Islet of Langerhans (tissue), 1 donor: ENCODE measurements around the gene RPH3AL.
"Not testable (repeated sequence)": the region's sequence is repeated elsewhere in the genome, so short reads cannot be mapped to it uniquely, and the experiment has no call there.

Experiments
- FAIRE-seq: peaks from one replicate; lab custom pipeline; 2011; peaks lifted over from hg19 to GRCh38; lab: Jason Lieb, UNC

Gene RPH3AL

DNA sequence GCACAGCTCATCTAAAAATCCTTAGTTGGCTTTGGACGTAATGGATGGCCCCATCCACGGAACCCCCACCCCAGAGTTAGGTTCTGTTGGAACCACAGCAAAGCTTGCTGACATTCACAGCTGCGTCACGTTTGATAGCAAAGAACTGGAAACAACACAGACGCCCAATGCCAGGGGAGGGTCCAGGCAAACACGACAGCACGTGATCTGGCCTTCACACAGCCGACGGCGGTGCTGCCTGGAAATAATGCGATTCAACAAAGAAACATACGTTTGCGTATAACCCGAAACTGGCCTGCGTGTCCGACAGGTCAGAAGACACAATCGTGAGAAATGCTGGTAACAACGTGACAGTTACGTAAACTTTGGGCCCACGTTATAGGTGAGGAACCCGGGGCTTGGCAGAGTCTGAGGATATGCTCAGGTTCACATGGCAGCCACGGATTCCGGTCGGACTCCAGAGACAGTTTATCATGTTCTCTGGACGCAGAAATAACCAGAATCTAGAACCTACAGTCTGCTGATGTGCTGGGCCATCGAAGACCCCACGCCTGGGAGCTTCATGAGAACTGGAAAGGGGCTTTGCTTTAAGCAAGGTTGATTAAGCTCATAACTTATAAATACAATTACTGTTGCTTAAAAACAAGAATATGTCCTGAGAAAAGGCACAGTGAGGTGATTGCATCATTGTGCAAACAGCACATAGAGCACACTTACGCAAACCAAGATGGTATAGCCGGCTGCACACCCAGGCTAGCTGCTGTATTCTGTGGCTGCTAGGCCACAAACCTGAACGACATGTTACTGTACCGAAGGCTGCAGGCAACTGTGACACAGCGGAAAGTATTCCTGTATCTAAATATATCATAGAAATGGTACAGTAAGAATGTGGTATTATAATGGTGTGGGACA, 70.4 kb downstream of the RPH3AL start:
- no peak for FAIRE-seq

DNA sequence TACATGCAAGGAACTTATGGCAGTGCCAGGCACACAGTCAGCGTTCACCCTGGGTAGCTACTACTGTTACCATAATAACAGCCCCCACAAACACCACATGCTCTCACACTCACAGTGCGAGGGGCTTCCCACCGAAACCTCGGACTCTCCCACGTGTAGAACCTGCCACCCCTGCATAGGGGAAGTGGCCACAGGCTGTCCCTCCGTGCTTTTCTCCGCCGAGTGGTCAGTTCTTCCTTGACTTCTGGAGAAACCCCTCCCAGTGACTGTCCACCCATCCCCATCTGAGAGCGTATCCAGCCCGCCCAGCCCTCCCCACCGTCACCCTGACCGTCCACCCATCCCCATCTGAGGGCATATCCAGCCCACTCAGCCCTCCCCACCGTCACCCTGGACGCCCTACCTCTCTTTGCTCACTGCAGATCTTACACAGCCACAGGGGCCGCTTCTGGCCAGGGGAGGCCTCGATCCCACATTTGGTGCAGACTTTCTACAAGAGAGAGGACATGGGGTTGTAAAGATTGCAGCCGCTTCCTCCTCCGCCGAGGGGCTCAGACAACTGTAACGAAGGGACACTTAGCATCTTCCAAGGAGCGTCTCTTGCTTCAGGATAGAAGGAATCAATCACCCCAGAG, 71.1 kb downstream of the RPH3AL start:
- FAIRE-seq: no peak

DNA sequence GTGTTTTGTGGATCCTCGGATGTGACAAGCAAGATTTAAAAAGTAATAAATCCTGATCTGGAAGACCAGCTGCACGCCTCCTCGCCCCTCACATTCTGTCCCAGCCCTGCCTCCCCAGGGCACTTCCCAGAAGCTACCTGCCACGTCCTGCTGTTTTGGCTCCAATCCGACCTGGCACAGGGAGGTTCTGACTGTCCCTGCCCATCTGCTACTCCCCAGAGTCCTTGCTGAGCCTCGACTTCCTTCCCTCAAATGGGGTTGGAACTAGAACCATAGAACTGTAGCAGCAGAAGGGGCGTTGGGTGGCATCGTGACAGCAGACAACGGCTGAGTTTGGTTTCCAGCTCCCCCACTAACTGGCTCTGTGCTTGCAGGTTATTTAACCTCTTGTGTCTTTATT, 71.7 kb downstream of the RPH3AL start:
- no peak for FAIRE-seq

DNA sequence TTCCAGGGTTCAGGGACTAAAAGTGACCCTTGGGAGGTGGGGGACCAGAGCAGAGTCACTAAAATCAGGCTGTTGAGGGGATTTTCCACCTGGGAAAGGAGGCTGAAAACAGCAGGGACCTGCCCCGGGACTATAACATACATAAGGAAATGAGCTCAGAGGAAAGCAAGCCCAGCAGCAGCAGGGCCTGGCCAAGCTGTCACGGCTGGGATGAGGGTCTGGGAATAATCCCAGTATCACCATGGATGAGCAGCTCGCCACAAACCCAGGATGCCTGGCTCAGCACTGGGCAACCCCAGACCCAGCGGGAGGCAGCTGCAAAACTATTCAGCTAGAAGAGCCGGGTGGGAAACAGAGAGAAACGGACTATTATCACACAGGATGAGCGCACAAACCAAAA, 72.4 kb downstream of the RPH3AL start:
- no peak for FAIRE-seq

DNA sequence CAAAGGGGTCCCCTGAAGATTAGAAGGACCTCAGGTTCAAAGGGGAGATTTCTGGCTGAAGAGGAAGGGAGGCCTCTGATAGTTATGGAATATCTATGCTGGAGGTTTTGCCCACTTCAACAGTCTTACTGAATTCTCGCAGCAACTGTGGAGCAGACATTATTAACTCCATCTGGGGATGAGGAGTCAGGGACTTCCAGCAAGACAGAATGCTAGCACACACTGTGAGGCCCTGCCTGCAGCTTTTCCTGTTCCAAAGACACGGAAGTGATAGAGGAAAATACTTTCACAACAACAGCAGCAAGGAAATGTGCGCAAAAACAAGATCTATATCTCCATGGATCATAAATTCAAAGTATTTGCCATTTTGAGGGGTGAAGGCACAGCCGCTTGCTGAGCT, 72.8 kb downstream of the RPH3AL start:
- FAIRE-seq: no peak

DNA sequence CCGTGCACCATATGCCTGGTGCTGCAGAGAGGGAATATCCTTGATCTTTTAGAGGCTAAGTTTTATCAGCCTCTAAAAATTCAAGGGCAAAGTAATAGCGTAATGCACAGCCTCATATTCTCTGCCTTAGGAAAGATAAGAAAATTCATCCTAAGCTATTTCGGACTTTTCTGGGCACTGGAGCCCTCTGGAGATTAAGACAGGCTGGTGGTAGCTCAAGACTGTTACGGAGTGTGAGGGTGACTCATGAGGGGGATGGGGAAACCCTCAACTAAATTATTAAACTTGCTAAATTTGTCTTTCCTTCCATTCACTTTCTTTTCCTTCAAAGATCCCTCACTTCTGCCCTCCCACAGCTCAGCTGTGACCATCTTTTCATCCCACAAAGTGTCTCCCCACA, 73.3 kb downstream of the RPH3AL start:
- FAIRE-seq: no peak

DNA sequence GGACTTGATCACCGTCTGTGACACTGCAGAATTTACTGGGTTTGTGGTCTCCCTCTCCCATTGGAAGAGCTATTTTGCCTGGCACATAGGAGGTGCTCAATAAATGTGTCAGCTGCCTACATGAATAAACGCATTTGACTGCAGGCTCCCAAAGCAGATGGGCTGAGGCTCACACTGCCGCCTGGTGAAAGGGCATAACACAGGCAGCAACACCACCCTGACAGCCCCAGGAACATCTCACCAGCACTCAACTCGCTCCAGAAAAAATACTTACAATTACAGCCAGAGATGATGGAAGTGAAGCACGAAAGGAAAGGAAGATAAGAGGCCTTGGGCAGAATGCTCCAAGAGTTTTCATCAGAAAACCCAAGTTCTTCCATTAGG, 73.9 kb downstream of the RPH3AL start:
- no peak for FAIRE-seq

DNA sequence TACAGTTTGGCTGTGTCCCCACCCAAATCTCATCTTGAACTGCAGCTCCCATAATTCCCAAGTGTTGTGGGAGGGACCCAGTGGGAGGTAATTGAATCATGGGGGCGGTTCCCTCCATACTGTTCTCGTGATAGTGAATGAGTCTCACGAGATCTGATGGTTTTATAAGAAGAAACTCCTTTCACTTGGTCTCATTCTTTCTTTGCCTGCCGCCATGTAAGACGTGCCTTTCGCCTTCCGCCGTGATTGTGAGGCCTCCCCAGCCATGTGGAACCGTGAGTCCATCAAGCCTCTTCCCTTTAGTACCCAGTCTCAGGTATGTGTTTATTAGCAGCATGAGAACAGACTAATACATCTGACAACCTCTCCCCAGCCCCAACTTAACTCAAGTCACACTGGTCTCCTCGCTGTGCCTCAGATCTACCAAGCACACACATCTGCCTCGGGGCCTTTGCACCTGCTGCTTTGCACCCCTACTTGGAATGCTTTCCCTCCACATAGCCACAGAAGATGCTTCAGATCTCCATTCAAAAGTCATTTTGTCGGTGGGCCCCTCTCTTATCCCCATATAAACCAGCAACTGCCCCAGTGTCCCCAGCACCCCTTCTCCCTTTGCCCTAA, 74.4 kb downstream of the RPH3AL start:
- FAIRE-seq: no peak

DNA sequence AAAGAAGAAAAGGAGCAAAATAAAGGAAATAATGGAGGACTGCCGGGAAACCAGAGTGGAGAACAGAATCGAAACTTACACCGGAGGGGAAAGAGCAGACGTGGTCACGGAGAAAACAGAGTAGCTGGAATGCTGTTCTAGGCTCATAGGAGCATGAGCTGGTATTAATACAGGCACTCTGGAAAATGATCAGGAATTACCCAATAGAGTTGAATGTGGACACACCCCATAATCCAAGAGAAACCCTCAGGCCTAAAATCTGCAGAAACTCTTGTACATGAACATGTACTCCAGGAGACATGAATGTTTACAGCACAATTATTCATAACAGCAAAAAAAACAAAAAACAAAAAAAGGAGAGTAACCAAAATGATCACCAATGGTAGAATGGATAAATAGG, 77.7 kb downstream of the RPH3AL start:
- no peak for FAIRE-seq

DNA sequence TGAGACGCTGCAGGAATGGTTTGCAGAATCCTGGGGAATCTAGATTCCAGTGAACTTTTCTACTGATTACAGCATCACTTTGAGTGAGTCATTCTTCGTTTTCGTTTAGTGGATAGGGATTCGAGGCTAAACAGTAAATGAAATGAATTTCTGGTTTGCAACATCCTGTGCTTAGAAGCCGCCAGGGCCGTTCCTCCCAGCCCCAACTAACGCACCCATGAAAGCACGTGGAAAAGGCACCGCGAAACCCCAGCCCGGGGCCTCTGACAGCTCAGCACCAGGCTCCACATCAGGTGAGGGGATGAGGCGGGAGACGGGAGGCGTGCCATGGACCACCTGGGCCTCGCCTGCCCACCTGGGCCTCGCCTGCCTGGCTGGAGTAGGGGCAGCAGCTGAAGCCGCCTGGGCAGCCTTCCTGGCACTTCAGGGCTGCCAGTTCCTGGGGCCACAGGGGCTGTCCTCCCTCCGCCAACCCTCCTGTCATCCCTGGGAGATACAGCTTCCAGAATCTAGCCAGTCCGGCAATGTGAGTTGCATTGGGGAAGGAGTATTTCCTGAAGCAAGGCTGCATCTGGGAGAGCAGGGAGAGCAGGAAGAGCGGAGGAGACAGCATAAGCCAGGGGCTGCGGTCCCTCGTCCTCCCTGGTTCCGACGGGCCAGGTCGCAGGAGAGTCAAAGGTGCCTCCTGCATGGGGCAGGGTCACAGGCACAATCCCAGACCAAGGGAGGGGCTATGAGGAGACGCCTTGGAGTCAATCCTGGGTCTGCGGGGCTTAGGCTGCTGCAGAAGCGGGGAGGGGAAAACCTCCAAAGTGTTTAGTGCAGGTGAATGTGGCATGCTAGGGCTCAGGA, 78.4 kb downstream of the RPH3AL start:
- no peak for FAIRE-seq

DNA sequence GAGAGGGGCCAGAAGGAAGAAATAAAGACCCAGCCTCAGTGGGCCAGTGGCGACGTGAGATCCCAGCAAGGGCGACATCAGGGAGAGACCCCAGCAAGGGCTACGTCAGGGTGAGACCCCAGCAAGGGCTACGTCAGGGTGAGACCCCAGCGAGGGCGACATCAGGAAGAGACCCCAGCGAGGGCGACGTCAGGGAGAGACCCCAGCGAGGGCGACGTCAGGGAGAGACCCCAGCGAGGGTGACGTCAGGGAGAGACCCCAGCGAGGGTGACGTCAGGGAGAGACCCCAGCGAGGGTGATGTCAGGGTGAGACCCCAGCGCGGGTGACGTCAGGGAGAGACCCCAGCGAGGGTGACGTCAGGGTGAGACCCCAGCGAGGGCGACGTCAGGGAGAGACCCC, 79.8 kb downstream of the RPH3AL start:
- not testable (repeated sequence) for FAIRE-seq

DNA sequence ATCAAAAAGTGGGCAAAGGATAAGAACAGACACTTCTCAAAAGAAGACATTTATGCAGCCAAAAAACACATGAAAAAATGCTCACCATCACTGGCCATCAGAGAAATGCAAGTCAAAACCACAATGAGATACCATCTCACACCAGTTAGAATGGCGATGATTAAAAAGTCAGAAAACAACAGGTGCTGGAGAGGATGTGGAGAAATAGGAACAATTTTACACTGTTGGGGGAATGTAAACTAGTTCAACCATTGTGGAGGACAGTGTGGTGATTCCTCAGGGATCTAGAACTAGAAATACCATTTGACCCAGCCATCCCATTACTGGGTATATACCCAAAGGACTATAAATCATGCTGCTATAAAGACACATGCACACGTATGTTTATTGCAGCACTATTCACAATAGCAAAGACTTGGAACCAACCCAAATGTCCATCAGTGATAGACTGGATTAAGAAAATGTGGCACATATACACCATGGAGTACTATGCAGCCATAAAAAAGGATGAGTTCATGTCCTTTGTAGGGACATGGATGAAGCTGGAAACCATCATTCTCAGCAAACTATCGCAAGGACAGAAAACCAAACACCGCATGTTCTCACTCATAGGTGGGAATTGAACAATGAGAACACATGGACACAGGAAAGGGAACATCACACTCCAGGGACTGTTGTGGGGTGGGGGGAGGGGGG, 80.5 kb downstream of the RPH3AL start:
- not testable (repeated sequence) for FAIRE-seq

DNA sequence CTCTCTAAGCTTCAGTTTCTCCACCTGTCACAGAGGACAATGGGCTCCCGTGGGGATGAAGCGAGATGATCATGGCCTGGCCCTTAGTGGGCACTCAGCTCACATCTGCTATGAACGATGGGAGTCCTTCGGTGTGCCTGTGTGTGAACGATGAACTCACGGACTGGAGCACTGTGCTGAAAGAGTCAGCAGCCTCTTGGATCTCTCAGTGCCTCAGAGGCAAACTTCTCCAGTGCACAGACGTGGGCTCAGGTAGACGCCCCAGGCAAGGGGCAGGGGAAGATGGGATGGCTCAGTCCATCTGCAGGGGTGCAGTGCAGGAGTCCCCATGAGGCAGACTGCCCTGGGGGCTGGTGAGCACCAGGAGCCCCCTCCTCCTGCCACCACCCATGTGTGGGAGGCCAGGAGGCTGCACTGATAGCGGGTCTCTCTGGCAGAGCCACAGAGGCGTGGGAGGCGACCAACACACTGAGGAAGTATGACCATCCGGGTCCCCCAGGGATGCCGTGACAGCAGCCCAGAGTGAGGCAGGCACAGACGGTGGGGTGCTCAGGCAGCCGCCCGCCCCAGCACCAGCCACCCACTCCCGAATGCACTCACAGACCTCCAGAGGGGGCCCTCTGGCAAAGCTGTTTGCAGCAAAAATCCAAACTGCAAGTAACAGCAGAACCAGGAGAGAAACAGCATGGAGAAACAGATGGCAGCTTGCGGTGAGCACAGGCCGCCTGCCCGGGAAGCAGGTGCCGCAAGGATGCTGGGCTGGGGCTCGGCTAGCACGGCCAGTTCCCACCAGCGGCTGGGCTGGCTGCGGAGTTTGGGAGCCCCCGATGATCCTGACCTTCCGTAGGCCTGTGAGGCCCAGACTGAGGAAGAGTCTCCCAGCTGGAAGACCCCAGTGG, 82.7 kb downstream of the RPH3AL start:
- no peak for FAIRE-seq

DNA sequence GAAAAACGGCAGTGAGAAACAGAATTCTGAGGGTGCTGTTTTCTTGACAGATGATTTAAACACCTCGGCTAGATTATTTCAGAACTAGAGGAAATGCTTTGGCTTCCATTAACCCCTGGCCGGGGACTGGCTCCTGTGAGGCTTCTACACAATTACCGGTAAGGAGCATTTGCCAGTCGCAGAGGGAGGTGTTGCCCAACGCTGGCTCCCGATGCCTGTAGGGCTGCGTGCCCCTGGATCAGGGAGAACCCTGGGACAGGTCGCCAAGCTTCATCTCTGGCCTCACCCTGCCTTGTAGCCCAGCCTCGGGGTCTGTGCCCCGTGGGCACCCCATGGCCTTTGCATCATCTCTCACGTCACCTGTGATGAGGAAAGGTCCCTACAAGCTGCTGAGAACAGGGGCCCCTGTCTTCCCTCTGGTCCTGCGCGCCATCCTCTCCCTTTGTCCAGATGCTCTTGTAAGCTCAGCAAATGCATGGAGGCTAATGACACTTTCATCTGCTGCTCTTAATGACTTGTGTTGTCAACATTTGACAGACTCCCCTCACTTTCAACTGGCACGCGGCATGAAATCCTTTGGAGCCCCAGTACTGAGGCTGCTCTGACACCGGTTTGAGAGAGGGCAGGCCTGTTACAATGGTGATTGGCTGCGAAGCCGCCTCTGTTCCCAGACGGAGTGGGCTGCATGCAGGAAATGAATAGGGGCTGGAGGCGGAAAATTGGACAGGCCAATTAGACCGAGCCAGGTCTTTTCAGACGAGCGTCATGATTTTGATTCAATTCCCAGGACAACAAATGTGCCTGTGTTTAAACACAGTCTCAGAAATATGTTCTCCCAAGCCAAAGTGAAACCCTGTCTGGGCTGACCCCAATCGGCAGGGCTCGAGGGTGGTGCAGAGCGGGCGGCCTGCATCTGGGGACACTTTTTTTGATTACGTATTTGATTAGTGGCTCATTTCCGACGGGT, 85.6 kb downstream of the RPH3AL start:
- no peak for FAIRE-seq

DNA sequence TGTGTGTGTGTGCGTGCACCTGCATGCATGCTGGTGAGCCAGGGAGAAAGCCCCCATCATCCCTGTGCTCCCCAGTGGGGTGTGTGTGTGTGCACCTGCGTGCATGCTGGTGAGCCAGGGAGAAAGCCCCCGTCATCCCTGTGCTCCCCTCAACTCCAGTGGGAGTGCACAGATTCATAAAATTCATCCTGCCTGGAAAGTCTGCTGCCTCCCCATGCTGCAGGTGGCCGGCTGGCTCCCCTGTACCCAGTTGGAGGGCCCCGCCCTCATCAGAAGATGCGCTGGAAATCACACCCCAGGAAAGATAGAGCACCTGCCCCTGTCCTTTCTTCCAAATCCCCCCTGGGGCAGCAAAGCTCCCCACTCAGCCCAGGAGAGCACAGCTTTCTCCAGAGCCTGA, 86.4 kb downstream of the RPH3AL start:
- FAIRE-seq: no peak

DNA sequence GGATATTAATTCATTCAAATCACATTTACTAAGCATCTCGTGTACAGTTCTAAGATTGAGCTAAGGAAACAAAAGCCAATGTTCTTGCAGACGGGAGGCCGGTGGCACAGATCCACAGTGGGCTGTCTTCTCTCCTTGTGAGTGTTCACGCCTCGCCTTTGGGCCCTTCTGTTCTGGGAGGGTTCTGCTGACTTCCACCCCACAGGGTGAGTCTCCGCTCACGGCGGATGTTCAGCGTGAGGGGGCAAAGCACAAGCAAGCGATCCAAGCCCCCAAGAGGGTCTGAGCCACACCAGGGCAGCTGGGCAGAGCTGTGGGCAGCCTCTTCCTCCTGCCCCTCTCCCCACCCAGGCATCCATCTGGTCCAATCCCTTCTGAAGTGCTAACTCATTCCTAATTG, 86.9 kb downstream of the RPH3AL start:
- no peak for FAIRE-seq

DNA sequence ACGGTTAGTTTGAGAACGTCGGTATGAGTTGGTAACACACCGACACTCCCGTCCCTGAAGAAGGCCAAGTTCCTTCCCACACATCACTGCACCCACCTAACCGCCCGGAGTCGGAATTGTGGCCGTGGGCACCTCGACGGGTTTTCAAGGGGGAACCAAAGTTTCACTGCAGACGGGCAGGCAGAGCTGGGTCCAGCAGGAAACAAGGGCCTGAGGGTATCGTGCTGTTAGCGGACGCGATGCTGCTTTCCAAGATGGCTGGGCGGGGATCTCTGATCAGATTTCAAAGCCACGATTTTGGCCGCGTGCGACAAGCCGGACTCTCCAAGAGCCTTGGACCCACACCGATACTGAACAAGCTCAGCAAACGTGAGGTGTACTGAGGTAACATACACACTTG, 88.8 kb downstream of the RPH3AL start:
- FAIRE-seq: no peak

DNA sequence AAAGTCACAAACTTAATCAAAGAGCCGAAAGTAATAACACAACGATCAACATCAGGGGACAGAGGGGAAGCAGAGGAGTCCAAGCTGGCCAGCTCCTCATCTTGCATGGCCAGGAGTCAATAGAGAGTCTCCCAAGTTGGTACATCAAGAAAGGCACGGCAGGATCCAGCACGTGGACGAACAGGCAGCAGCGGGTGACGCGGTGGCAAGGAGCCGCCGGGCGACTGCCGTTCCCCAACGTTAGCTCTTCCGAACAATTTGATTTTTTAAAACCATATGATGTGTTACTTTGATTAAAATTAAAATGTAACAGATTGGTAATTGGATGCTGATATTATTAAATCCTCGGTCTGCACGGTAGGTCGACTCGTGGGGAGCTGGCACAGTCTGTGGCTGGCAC, 89.3 kb downstream of the RPH3AL start:
- FAIRE-seq: no peak

DNA sequence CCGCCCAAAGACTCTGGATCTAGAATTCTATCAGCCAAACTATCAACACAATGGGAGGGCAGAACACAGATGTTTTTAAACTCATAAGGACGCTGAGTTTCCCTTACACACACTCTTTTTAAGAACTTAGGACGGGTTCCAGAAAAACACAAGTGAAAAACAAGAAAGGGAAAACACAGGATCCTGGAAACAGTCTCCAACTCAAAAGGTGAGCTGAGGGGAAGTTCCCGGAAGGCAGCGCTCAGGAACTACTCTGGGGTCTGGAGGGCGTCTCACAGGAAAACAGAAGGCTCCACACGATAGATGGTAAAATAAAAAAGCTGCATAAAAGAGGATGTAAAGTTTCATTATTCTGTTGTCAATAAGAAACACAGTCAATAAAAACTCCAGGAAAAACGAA, 91.0 kb downstream of the RPH3AL start:
- no peak for FAIRE-seq

DNA sequence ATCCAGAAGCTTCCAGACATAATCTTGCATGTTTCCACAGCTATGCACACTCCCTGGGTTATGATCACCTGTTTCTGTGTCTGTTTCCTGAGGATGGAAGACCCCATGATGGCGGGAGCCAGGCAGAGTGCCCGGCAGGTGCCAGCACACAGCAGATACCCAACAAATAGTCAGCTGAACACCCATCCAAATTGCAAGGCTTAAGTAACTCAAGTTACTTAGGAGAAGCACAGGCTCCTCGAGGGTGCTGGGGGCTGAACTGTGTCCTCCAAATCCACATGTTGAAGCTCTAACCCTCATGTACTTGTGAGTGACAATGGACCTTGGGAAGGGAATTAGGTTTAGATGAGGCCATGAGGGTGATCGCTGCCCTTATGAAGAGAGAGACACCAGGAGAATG, 91.7 kb downstream of the RPH3AL start:
- no peak for FAIRE-seq
